Measurements from ENCODE around the gene TBC1D22A. TPM values are rescaled to one million over a fixed set of nuclear protein-coding genes. Genes with fewer than 3 reads are reported as not detected.

Gene TBC1D22A
- total and polyA plus RNA-seq, 2 experiments from 2014 or later, result 16.6 to 18.5 TPM

- Histone ChIP-seq H3K27ac (peak overlapping the region; percentile 80), H3K9me3 (ENCODE audit: low read depth) (no peaks in the 10 kb centered on the region), H3K4me1 (ENCODE audit: low read depth) (no peaks in the 10 kb centered on the region), H3K4me3 (no peak overlapping the region), H3K36me3 (no peaks in the 10 kb centered on the region), H3K27me3 (no peaks in the 10 kb centered on the region)
- TF ChIP-seq CTCF (IDR thresholded peaks at IDR 0.05; ENCODE audit: low read depth, low read length), result no peak
- DNase-seq (ENCODE audit: low read depth in 1 of 2, low spot score in 1 of 2), result no peak
Measured at GRCh38 chr22:46767249-46767985, 5.0 kb downstream of the TBC1D22A start.

GRCh38 chr22:46769191-46769675, 6.8 kb downstream of the TBC1D22A start:
- DNase-seq (ENCODE audit: low read depth in 1 of 2, low spot score in 1 of 2), result no peak
- Histone ChIP-seq H3K4me3 (no peak overlapping the region), H3K36me3 (no peaks in the 10 kb centered on the region), H3K27me3 (no peaks in the 10 kb centered on the region), H3K27ac (peak overlapping the region; percentile 80), H3K9me3 (ENCODE audit: low read depth) (no peaks in the 10 kb centered on the region), H3K4me1 (ENCODE audit: low read depth) (peaks cover 6% of the 10 kb centered on the region)
- no peak for TF ChIP-seq CTCF (IDR thresholded peaks at IDR 0.05; ENCODE audit: low read depth, low read length)

GRCh38 chr22:46769706-46770105, 7.3 kb downstream of the TBC1D22A start:
- DNase-seq (ENCODE audit: low read depth in 1 of 2, low spot score in 1 of 2), result no peak
- Histone ChIP-seq H3K36me3 (no peaks in the 10 kb centered on the region), H3K4me3 (no peak overlapping the region), H3K9me3 (ENCODE audit: low read depth) (no peaks in the 10 kb centered on the region), H3K27ac (peak overlapping the region; percentile 80), H3K27me3 (no peaks in the 10 kb centered on the region), H3K4me1 (ENCODE audit: low read depth) (peaks cover 10% of the 10 kb centered on the region)
- TF ChIP-seq CTCF (IDR thresholded peaks at IDR 0.05; ENCODE audit: low read depth, low read length), result no peak

- Histone ChIP-seq H3K9me3 (ENCODE audit: low read depth) (no peaks in the 10 kb centered on the region), H3K4me1 (ENCODE audit: low read depth) (peaks cover 14% of the 10 kb centered on the region), H3K4me3 (no peak overlapping the region), H3K27ac (peak overlapping the region; percentile 3), H3K27me3 (no peaks in the 10 kb centered on the region), H3K36me3 (no peaks in the 10 kb centered on the region)
- DNase-seq (ENCODE audit: low read depth in 1 of 2, low spot score in 1 of 2), result peak in 1 of 2 donors; percentile 29
- TF ChIP-seq CTCF (IDR thresholded peaks at IDR 0.05; ENCODE audit: low read depth, low read length), result no peak
Measured at GRCh38 chr22:46770151-46770641, 7.7 kb downstream of the TBC1D22A start.

- Histone ChIP-seq H3K9me3 (ENCODE audit: low read depth) (no peaks in the 10 kb centered on the region), H3K27ac (peak overlapping the region; percentile 3), H3K27me3 (no peaks in the 10 kb centered on the region), H3K4me1 (ENCODE audit: low read depth) (peaks cover 14% of the 10 kb centered on the region), H3K36me3 (no peaks in the 10 kb centered on the region), H3K4me3 (no peak overlapping the region)
- no peak for TF ChIP-seq CTCF (IDR thresholded peaks at IDR 0.05; ENCODE audit: low read depth, low read length)
- no peak for DNase-seq (ENCODE audit: low read depth in 1 of 2, low spot score in 1 of 2)
Measured at GRCh38 chr22:46770726-46771125, 8.3 kb downstream of the TBC1D22A start.

Measured in cardiac muscle cell (in vitro differentiated cells and primary cell).